ENCODE data around the gene MTPN.

GRCh38 chr7:135928136-135928535 is 49.0 kb downstream of the MTPN start:
- TF ChIP-seq EZH2 (IDR thresholded peaks at IDR 0.05) = no peak
- TF ChIP-seq POLR2AphosphoS5 (IDR thresholded peaks at IDR 0.05; ENCODE audit: borderline replicate concordance, low read depth, low read length) = no peak
